OCI-LY1 (cell line): ENCODE data around the gene INS.

Experiments
- H2AFZ ChIP-seq: fragments of 200-600 bp; sonication (generic), shearing (Covaris generic); 2 replicates; pipeline ENCODE4 v1.6.0; 2014; ENCODE audit warnings: antibody characterized with exemption, mild to moderate bottlenecking, low read length
- H3F3A ChIP-seq: fragments of 200-600 bp; sonication (generic), shearing (Covaris generic); 2 replicates; pipeline ENCODE4 v1.6.0; 2014; ENCODE audit warnings: mild to moderate bottlenecking, antibody characterized with exemption, low read length, moderate library complexity; ENCODE audit not compliant: insufficient read depth
- H3K27ac ChIP-seq: fragments of 200-600 bp; sonication (generic); 2 replicates; pipeline ENCODE4 v1.5.1; 2014; ENCODE audit warnings: low read length, mixed run types, mild to moderate bottlenecking, low read depth; ENCODE audit not compliant: poor library complexity, severe bottlenecking
- H3K27me3 ChIP-seq: fragments of 200-600 bp; sonication (generic); 2 replicates; pipeline ENCODE4 v1.6.0; 2014; ENCODE audit warnings: antibody characterized with exemption, mild to moderate bottlenecking, low read length, moderate library complexity; ENCODE audit not compliant: insufficient read depth
- H3K36me3 ChIP-seq: fragments of 200-600 bp; sonication (generic); 2 replicates; pipeline ENCODE4 v1.6.1; 2014; ENCODE audit warnings: mild to moderate bottlenecking, antibody characterized with exemption, low read length, moderate library complexity, mixed read lengths; ENCODE audit not compliant: insufficient read depth
- H3K4me1 ChIP-seq: fragments of 200-600 bp; sonication (generic); 2 replicates; pipeline ENCODE4 v1.5.1; 2014; ENCODE audit warnings: mild to moderate bottlenecking, low read length, moderate library complexity; ENCODE audit not compliant: insufficient read depth, severe bottlenecking
- H3K4me2 ChIP-seq: fragments of 200-600 bp; sonication (generic), shearing (Covaris generic); 2 replicates; pipeline ENCODE4 v1.6.1; 2014; ENCODE audit warnings: low read length
- H3K4me3 ChIP-seq: fragments of 200-600 bp; sonication (generic); 2 replicates; pipeline ENCODE4 v1.5.1; 2014; ENCODE audit warnings: low read length, low read depth, mild to moderate bottlenecking, mixed read lengths; ENCODE audit not compliant: poor library complexity, severe bottlenecking
- H3K79me2 ChIP-seq: fragments of 200-600 bp; shearing (Covaris generic); 2 replicates; pipeline ENCODE4 v1.6.1; 2016; ENCODE audit warnings: mixed run types, low read length, mixed read lengths; ENCODE audit not compliant: insufficient read depth
- H3K9ac ChIP-seq: fragments of 200-600 bp; sonication (generic), shearing (Covaris generic); 2 replicates; pipeline ENCODE4 v1.6.1; 2014; ENCODE audit warnings: mild to moderate bottlenecking, low read length, mixed read lengths
- H3K9me2 ChIP-seq: fragments of 200-600 bp; sonication (generic), shearing (Covaris generic); 2 replicates; pipeline ENCODE4 v1.6.1; 2014; ENCODE audit warnings: low read depth, mild to moderate bottlenecking, low read length, mixed read lengths
- H3K9me3 ChIP-seq: fragments of 200-600 bp; shearing (Covaris generic); 2 replicates; pipeline ENCODE4 v1.6.1; 2014; ENCODE audit warnings: low read length, mixed read lengths
- H4K20me1 ChIP-seq: fragments of 200-600 bp; sonication (generic), shearing (Covaris generic); 2 replicates; pipeline ENCODE4 v1.6.0; 2016; ENCODE audit warnings: mild to moderate bottlenecking, low read length; ENCODE audit not compliant: insufficient read depth
- EZH2 ChIP-seq: fragments of 200-600 bp; sonication (generic), shearing (Covaris generic); IDR thresholded peaks from 2 replicates; pipeline ENCODE4 v1.8.0; 2017; ENCODE audit warnings: borderline replicate concordance, mixed run types, mild to moderate bottlenecking, antibody characterized with exemption, low read length, moderate library complexity, mixed read lengths
- TF ChIP-seq, protein P1 (sequence below): fragments of 200-600 bp; sonication (generic), shearing (Covaris generic); IDR thresholded peaks from 2 replicates; pipeline ENCODE4 v1.5.1; 2017; ENCODE audit warnings: mild to moderate bottlenecking, antibody characterized with exemption, low read length, moderate library complexity, mixed read lengths

Gene INS

DNA sequence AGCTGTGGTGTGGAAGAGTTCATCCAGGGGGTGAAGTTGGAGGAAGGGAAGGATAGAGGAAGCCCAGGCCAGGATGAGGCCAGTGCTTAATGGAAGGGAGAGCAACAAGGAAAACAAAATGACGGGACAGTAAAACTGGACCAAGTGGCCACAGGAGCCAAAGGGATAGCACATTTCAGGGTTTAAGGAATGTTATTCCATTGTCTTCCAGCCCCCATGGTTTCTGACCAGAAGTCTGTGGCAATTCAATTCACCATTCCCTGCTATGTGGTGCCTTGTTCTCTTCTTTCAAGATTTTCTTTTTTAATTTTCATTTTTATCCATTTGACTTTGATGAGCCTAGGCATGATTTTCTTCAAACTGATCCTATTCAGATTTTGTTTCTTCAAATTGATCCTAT lies 44.3 kb downstream of the INS start:
- Histone ChIP-seq H3K4me3 (no peak overlapping the region), H4K20me1 (no peaks in the 10 kb centered on the region), H3K27me3 (no peaks in the 10 kb centered on the region; the same call in 1 of the 2 replicates), H3K9ac (no peak overlapping the region), H3K27ac (no peak overlapping the region), H3K9me2 (no peaks in the 10 kb centered on the region), H3K4me1 (no peaks in the 10 kb centered on the region), H3F3A (no peaks in the 10 kb centered on the region), H3K9me3 (no peaks in the 10 kb centered on the region), H3K4me2 (no peak overlapping the region), H3K36me3 (no peaks in the 10 kb centered on the region; the same call in 1 of the 2 replicates), H2AFZ (no peak overlapping the region), H3K79me2 (no peaks in the 10 kb centered on the region)
- TF ChIP-seq EZH2 = no peak
- TF ChIP-seq, protein P1, sequence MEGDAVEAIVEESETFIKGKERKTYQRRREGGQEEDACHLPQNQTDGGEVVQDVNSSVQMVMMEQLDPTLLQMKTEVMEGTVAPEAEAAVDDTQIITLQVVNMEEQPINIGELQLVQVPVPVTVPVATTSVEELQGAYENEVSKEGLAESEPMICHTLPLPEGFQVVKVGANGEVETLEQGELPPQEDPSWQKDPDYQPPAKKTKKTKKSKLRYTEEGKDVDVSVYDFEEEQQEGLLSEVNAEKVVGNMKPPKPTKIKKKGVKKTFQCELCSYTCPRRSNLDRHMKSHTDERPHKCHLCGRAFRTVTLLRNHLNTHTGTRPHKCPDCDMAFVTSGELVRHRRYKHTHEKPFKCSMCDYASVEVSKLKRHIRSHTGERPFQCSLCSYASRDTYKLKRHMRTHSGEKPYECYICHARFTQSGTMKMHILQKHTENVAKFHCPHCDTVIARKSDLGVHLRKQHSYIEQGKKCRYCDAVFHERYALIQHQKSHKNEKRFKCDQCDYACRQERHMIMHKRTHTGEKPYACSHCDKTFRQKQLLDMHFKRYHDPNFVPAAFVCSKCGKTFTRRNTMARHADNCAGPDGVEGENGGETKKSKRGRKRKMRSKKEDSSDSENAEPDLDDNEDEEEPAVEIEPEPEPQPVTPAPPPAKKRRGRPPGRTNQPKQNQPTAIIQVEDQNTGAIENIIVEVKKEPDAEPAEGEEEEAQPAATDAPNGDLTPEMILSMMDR = no peak

DNA sequence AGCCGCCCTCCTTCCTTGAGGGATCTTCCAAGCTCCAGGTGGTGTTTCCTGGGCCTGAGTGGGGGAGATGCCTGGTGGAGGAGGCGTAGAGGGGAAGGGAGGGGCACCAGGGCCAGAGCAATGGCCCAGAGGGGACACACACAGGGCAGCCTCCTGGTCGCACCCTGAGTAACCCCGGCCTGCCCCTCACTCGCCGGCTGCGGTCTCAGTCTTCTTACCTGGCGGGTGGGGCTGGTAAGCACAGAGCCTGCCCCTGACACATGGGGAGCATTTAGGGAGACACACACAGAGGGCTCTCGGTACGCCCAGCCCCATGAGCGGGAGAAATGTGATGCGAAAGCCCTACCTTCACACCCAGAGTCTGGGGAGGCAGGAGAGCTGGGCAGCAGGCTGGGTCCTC lies 45.7 kb downstream of the INS start:
- Histone ChIP-seq H3K4me1 (no peaks in the 10 kb centered on the region), H3K27me3 (peaks cover 6% of the 10 kb centered on the region; the same call in 1 of the 2 replicates), H3K4me2 (no peak overlapping the region), H3K79me2 (no peaks in the 10 kb centered on the region), H3K9me3 (no peaks in the 10 kb centered on the region), H3K9ac (no peak overlapping the region), H3K9me2 (no peaks in the 10 kb centered on the region), H3K36me3 (no peaks in the 10 kb centered on the region; the same call in 1 of the 2 replicates), H3K27ac (no peak overlapping the region), H4K20me1 (no peaks in the 10 kb centered on the region), H3F3A (no peaks in the 10 kb centered on the region), H2AFZ (no peak overlapping the region), H3K4me3 (no peak overlapping the region)
- TF ChIP-seq EZH2 = no peak
- TF ChIP-seq, protein P1 = no peak

DNA sequence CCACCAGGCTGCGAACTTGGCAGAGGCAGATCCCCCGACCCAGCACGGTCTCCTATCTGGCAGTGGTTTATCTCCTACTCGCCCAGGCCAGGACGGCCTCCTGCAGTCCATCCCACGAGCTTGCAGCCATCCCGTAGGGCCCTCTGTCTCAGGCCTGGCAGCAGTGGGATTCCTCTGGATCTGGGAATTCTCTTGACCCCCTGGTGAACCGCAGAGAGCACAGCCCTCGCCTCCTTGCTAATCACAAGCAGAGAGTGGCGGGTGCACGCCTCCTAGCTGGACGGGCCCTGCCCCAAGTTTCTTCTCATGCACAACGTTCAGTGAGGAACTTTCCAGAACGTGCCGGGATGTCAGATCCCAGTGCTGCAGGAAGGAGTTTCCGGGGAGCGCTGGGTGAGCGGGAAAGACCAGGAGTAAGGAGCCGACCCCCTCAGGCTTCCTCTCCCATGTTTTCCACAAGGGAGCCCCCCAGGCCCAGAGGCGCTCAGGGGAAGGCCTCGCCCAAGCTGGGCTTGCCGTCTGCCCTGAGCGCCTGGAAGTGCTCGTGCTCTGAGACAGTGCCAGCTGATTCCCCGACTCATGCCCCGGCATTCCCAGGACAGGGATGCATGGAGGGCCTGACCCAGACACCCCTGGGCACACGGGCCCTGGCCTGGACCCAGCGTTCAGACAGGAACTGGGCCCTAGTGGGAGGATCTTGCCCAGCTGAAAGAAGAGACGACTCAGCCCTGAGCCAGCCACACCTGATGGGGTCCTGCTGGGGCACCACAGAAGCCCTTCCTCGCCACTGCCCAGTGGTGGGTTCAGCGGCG lies 46.4 kb downstream of the INS start:
- Histone ChIP-seq H2AFZ (no peak overlapping the region), H3K9ac (no peak overlapping the region), H3K36me3 (no peaks in the 10 kb centered on the region; the same call in 1 of the 2 replicates), H3K4me2 (no peak overlapping the region), H3K9me2 (no peaks in the 10 kb centered on the region), H3K9me3 (no peaks in the 10 kb centered on the region), H3K27me3 (peaks cover 7% of the 10 kb centered on the region; the same call in 1 of the 2 replicates), H3K4me3 (no peak overlapping the region), H4K20me1 (no peaks in the 10 kb centered on the region), H3F3A (no peaks in the 10 kb centered on the region), H3K4me1 (no peaks in the 10 kb centered on the region), H3K79me2 (no peaks in the 10 kb centered on the region), H3K27ac (no peak overlapping the region)
- TF ChIP-seq, protein P1 = no peak
- no peak for TF ChIP-seq EZH2
